WTC11 (cell line): ENCODE results near the gene MACROD2. TPM values are rescaled to one million over a fixed set of nuclear protein-coding genes. Genes with fewer than 3 reads are reported as not detected.

Source experiments
- ATAC-seq: fragments of 200-7000 bp; cut with Tn5 transposase; 2 replicates; pipeline ENCODE4 v1.10.0; 2021; ENCODE audit warnings: mild to moderate bottlenecking, moderate library complexity
- CTCF ChIA-PET: fragments of 300-600 bp; sonication (Branson Sonifier 250); formaldehyde crosslinking; loops from one replicate; lab custom pipeline; 2021; ENCODE audit warnings: antibody characterized with exemption; lab: Charles Lee
- POLR2A ChIA-PET: fragments of 350-600 bp; sonication (Branson Sonifier 250); formaldehyde crosslinking; loops from one replicate; lab custom pipeline; 2021; ENCODE audit warnings: antibody characterized with exemption; lab: Charles Lee
- DNase-seq: peaks from one replicate; pipeline ENCODE4 v3.0.0; 2021; ENCODE audit warnings: low spot score
- H3K27ac Mint-ChIP-seq: 2 replicates; pipeline ENCODE4 v1.8.0; 2021; ENCODE audit warnings: mixed read lengths
- H3K27me3 Mint-ChIP-seq: 2 replicates; pipeline ENCODE4 v1.8.0; 2021; ENCODE audit warnings: low read depth, mild to moderate bottlenecking, moderate library complexity, mixed read lengths
- H3K36me3 Mint-ChIP-seq: 2 replicates; pipeline ENCODE4 v1.8.0; 2021; ENCODE audit warnings: mixed read lengths
- H3K4me1 Mint-ChIP-seq: 2 replicates; pipeline ENCODE4 v1.8.0; 2022; ENCODE audit warnings: mixed read lengths
- H3K4me3 Mint-ChIP-seq: 2 replicates; pipeline ENCODE4 v1.8.0; 2021; ENCODE audit warnings: mild to moderate bottlenecking, moderate library complexity, mixed read lengths
- H3K9me3 Mint-ChIP-seq: 2 replicates; pipeline ENCODE4 v1.8.0; 2021; ENCODE audit warnings: mixed read lengths
- AFF4 ChIP-seq: sonication (generic); formaldehyde crosslinking; IDR thresholded peaks from 2 replicates; pipeline ENCODE4 v1.8.1; 2023; ENCODE audit warnings: mild to moderate bottlenecking, missing genetic modification reagents, borderline replicate concordance
- ARID4B ChIP-seq: sonication (generic); formaldehyde crosslinking; IDR thresholded peaks from 2 replicates; pipeline ENCODE4 v1.8.0; 2023; ENCODE audit warnings: missing genetic modification reagents, mild to moderate bottlenecking, borderline replicate concordance
- ATF3 ChIP-seq: sonication (generic); formaldehyde crosslinking; conservative IDR thresholded peaks from 2 replicates; pipeline ENCODE4 v1.8.1; 2022; ENCODE audit warnings: mild to moderate bottlenecking, missing genetic modification reagents
- CREB1 ChIP-seq: sonication (generic); formaldehyde crosslinking; IDR thresholded peaks from 2 replicates; pipeline ENCODE4 v1.8.0; 2023; ENCODE audit warnings: mild to moderate bottlenecking, missing genetic modification reagents
- E2F1 ChIP-seq: sonication (generic); formaldehyde crosslinking; IDR thresholded peaks from 2 replicates; pipeline ENCODE4 v1.8.0; 2022; ENCODE audit warnings: mild to moderate bottlenecking, missing genetic modification reagents
- E2F5 ChIP-seq: sonication (generic); formaldehyde crosslinking; IDR thresholded peaks from 2 replicates; pipeline ENCODE4 v1.8.1; 2022; ENCODE audit warnings: mild to moderate bottlenecking, moderate library complexity, missing genetic modification reagents
- ELF4 ChIP-seq: sonication (generic); formaldehyde crosslinking; IDR thresholded peaks from 2 replicates; pipeline ENCODE4 v1.8.1; 2022; ENCODE audit warnings: low read depth, mild to moderate bottlenecking, moderate library complexity, missing genetic modification reagents
- FOXK1 ChIP-seq: sonication (generic); formaldehyde crosslinking; IDR thresholded peaks from 2 replicates; pipeline ENCODE4 v1.8.0; 2022; ENCODE audit warnings: mild to moderate bottlenecking, moderate library complexity, missing genetic modification reagents
- FOXP1 ChIP-seq: sonication (generic); formaldehyde crosslinking; IDR thresholded peaks from 2 replicates; pipeline ENCODE4 v1.8.0; 2022; ENCODE audit warnings: missing genetic modification reagents, mild to moderate bottlenecking, moderate library complexity, borderline replicate concordance
- JUN ChIP-seq: sonication (generic); formaldehyde crosslinking; IDR thresholded peaks from 2 replicates; pipeline ENCODE4 v1.8.0; 2023; ENCODE audit warnings: mild to moderate bottlenecking, missing genetic modification reagents
- MLX ChIP-seq: sonication (generic); formaldehyde crosslinking; IDR thresholded peaks from 2 replicates; pipeline ENCODE4 v1.8.1; 2023; ENCODE audit warnings: mild to moderate bottlenecking, missing genetic modification reagents, moderate library complexity
- NFATC4 ChIP-seq: fragments of 250-450 bp; sonication (Bioruptor Pico); IDR thresholded peaks from 2 replicates; pipeline ENCODE4 v1.9.0; 2021; ENCODE audit warnings: mild to moderate bottlenecking
- NFE2L1 ChIP-seq: sonication (generic); formaldehyde crosslinking; IDR thresholded peaks from 2 replicates; pipeline ENCODE4 v1.8.1; 2023; ENCODE audit warnings: missing genetic modification reagents
- PRRX2 ChIP-seq: fragments of 250-450 bp; sonication (Bioruptor Pico); IDR thresholded peaks from 2 replicates; pipeline ENCODE4 v1.8.0; 2021; ENCODE audit warnings: mild to moderate bottlenecking
- RORB ChIP-seq: fragments of 250-450 bp; sonication (Bioruptor Pico); IDR thresholded peaks from 2 replicates; pipeline ENCODE4 v1.9.0; 2021; ENCODE audit warnings: mild to moderate bottlenecking
- TP53 ChIP-seq: sonication (generic); formaldehyde crosslinking; IDR thresholded peaks from 2 replicates; pipeline ENCODE4 v1.8.1; 2023; ENCODE audit warnings: mild to moderate bottlenecking, missing genetic modification reagents
- USF1 ChIP-seq: sonication (generic); formaldehyde crosslinking; IDR thresholded peaks from 2 replicates; pipeline ENCODE4 v1.8.0; 2022; ENCODE audit warnings: mild to moderate bottlenecking, missing genetic modification reagents
- ZNF232 ChIP-seq: sonication (generic); formaldehyde crosslinking; IDR thresholded peaks from 2 replicates; pipeline ENCODE4 v1.8.0; 2022; ENCODE audit warnings: mild to moderate bottlenecking, missing genetic modification reagents
- ZNF396 ChIP-seq: fragments of 250-450 bp; sonication (Bioruptor Pico); IDR thresholded peaks from 2 replicates; pipeline ENCODE4 v1.8.0; 2021; ENCODE audit warnings: mild to moderate bottlenecking, moderate library complexity, borderline replicate concordance
- ZNF671 ChIP-seq: fragments of 250-450 bp; sonication (Bioruptor Pico); IDR thresholded peaks from 2 replicates; pipeline ENCODE4 v1.8.0; 2021; ENCODE audit warnings: mild to moderate bottlenecking
- total RNA-seq: library from RNA; stranded (reverse); gene quantifications from 3 replicates; pipeline ENCODE4 v1.2.3, GENCODE V29; 2021

The MACROD2 gene
- total RNA-seq, 1 experiment from 2014 or later = 4.1 TPM

- TF ChIP-seq ARID4B (CRISPR knock-in tag) (no peak), MLX (CRISPR knock-in tag) (no peak), CREB1 (no peak), NFATC4 (CRISPR knock-in tag) (no peak), ATF3 (no peak), E2F1 (CRISPR knock-in tag) (no peak), PRRX2 (CRISPR knock-in tag) (no peak), ELF4 (CRISPR knock-in tag) (no peak), ZNF232 (CRISPR knock-in tag) (no peak), TP53 (CRISPR knock-in tag) (no peak), USF1 (CRISPR knock-in tag) (no peak)
These were observed 1258.1 kb downstream of the MACROD2 start (continued) for GRCh38 chr20:15253431-15253830.

- ATAC-seq = no peak
- POLR2A ChIA-PET = no interaction called here
- CTCF ChIA-PET = no interaction called here
These were observed 1261.6 kb downstream of the MACROD2 start for GRCh38 chr20:15256676-15257568.

GRCh38 chr20:15257569-15257870 is 1262.2 kb downstream of the MACROD2 start:
- Mint-ChIP-seq H3K36me3 (no peaks in the 10 kb centered on the region), H3K27me3 (no peaks in the 10 kb centered on the region), H3K9me3 (peaks cover 4% of the 10 kb centered on the region), H3K4me3 (no peak overlapping the region), H3K27ac (no peak overlapping the region), H3K4me1 (0 out of 2 replicates have a peak, but pooled peaks cover 3% of the 10 kb centered on the region)
- CTCF ChIA-PET = no interaction called here
- ATAC-seq = no peak
- POLR2A ChIA-PET = no interaction called here
- no peak for DNase-seq
- no peak for TF ChIP-seq ZNF671 (CRISPR knock-in tag)
- TF ChIP-seq AFF4 (CRISPR knock-in tag) = no peak
- TF ChIP-seq FOXK1 (CRISPR knock-in tag) = no peak
- TF ChIP-seq E2F5 (CRISPR knock-in tag) = no peak

More at GRCh38 chr20:15256676-15257568, 1261.6 kb downstream of the MACROD2 start:
- Mint-ChIP-seq H3K4me3 (no peak overlapping the region), H3K4me1 (0 out of 2 replicates have a peak, but pooled peaks cover 3% of the 10 kb centered on the region), H3K36me3 (no peaks in the 10 kb centered on the region), H3K9me3 (no peaks in the 10 kb centered on the region), H3K27ac (no peak overlapping the region), H3K27me3 (no peaks in the 10 kb centered on the region)
- TF ChIP-seq ZNF396 (no peak), RORB (CRISPR knock-in tag) (no peak), NFE2L1 (CRISPR knock-in tag) (no peak), FOXP1 (CRISPR knock-in tag) (no peak), JUN (CRISPR knock-in tag) (no peak)
- no peak for DNase-seq
